GM23338 (cell line): ENCODE results near the gene LCE7A. TPM values are rescaled to one million over a fixed set of nuclear protein-coding genes. Genes with fewer than 3 reads are reported as not detected.

Source experiments
- ATAC-seq: fragments of 200-7000 bp; cut with Tn5 transposase; 3 replicates; pipeline ENCODE4 v1.9.1; 2020
- DNase-seq: peaks from one replicate; pipeline ENCODE4 v3.0.0-alpha.2; 2015; ENCODE audit warnings: low spot score
- H2AFZ ChIP-seq: fragments of 200-600 bp; sonication (generic); 2 replicates; pipeline ENCODE4 v1.8.0; 2016; ENCODE audit warnings: antibody characterized with exemption, mild to moderate bottlenecking, moderate library complexity
- H3F3A ChIP-seq: fragments of 200-600 bp; sonication (generic); replicated peaks from 2 replicates; pipeline ENCODE4 v1.8.0; 2017; ENCODE audit warnings: antibody characterized with exemption, mixed run types, low read depth
- H3K27ac ChIP-seq: fragments of 200-600 bp; sonication (generic); 2 replicates; pipeline ENCODE4 v1.6.1; 2016; ENCODE audit warnings: low read depth
- H3K27me3 ChIP-seq: fragments of 200-600 bp; sonication (generic); 2 replicates; pipeline ENCODE4 v1.8.0; 2016; ENCODE audit warnings: mild to moderate bottlenecking, mixed run types, moderate library complexity; ENCODE audit not compliant: insufficient read depth
- H3K36me3 ChIP-seq: fragments of 200-600 bp; sonication (generic); 2 replicates; pipeline ENCODE4 v1.8.0; 2016; ENCODE audit warnings: mild to moderate bottlenecking; ENCODE audit not compliant: insufficient read depth
- H3K4me1 ChIP-seq: fragments of 200-600 bp; sonication (generic); 2 replicates; pipeline ENCODE4 v1.8.0; 2016; ENCODE audit warnings: mild to moderate bottlenecking, moderate library complexity; ENCODE audit not compliant: insufficient read depth
- H3K4me2 ChIP-seq: fragments of 200-600 bp; sonication (generic); 2 replicates; pipeline ENCODE4 v1.7.1; 2017; ENCODE audit warnings: mixed run types
- H3K4me3 ChIP-seq: fragments of 200-600 bp; sonication (generic); 2 replicates; pipeline ENCODE4 v1.6.1; 2016; ENCODE audit warnings: mixed run types
- H3K79me2 ChIP-seq: fragments of 200-600 bp; sonication (generic); replicated peaks from 2 replicates; pipeline ENCODE4 v1.8.0; 2017; ENCODE audit warnings: mild to moderate bottlenecking; ENCODE audit not compliant: insufficient read depth
- H3K9me2 ChIP-seq: fragments of 200-600 bp; sonication (generic); 2 replicates; pipeline ENCODE4 v1.8.0; 2017; ENCODE audit not compliant: insufficient read depth
- H4K20me1 ChIP-seq: fragments of 200-600 bp; sonication (generic); replicated peaks from 2 replicates; pipeline ENCODE4 v1.8.0; 2017; ENCODE audit warnings: mild to moderate bottlenecking; ENCODE audit not compliant: insufficient read depth
- H3K27ac Mint-ChIP-seq: 2 replicates; pipeline ENCODE4 v1.8.0; 2020; ENCODE audit warnings: inconsistent platforms, mild to moderate bottlenecking, moderate library complexity, mixed read lengths
- H3K27me3 Mint-ChIP-seq: 3 replicates; pipeline ENCODE4 v1.8.0; 2022; ENCODE audit warnings: low read depth, mild to moderate bottlenecking, moderate library complexity, mixed read lengths, inconsistent platforms; ENCODE audit not compliant: insufficient read depth, poor library complexity
- H3K36me3 Mint-ChIP-seq: 3 replicates; pipeline ENCODE4 v1.8.0; 2021; ENCODE audit warnings: low read depth, mild to moderate bottlenecking, inconsistent platforms, moderate library complexity, mixed read lengths
- H3K4me1 Mint-ChIP-seq: 3 replicates; pipeline ENCODE4 v1.8.0; 2020; ENCODE audit warnings: mild to moderate bottlenecking, inconsistent platforms, mixed read lengths
- H3K4me3 Mint-ChIP-seq: 3 replicates; pipeline ENCODE4 v1.8.0; 2021; ENCODE audit warnings: moderate library complexity, mild to moderate bottlenecking, inconsistent platforms, mixed read lengths
- H3K9me3 Mint-ChIP-seq: 3 replicates; pipeline ENCODE4 v1.8.0; 2020; ENCODE audit warnings: moderate library complexity, mild to moderate bottlenecking, inconsistent platforms, mixed read lengths
- CREB1 ChIP-seq: fragments of 250-450 bp; sonication (Bioruptor Pico); IDR thresholded peaks from 2 replicates; pipeline ENCODE4 v1.5.0; 2020; ENCODE audit warnings: low read depth, mild to moderate bottlenecking, moderate library complexity
- CTCF ChIP-seq, 2 experiments: fragments of 200-600 bp in 1 of 2; sonication (generic) in 1 of 2; conservative IDR thresholded peaks; 2 replicates each; pipeline versions ENCODE4 v1.5.1 to v1.6.1; 2016 to 2017; ENCODE audit warnings: antibody characterized with exemption in 2 of 2, low read depth in 2 of 2, mild to moderate bottlenecking in 2 of 2, moderate library complexity in 1 of 2
- ETS1 ChIP-seq: IDR thresholded peaks from 2 replicates; pipeline ENCODE4 v1.6.1; 2016; ENCODE audit warnings: antibody characterized with exemption
- EZH2 ChIP-seq: fragments of 200-600 bp; sonication (generic); IDR thresholded peaks from one replicate; pipeline ENCODE4 v1.8.0; 2017; ENCODE audit warnings: antibody characterized with exemption, mild to moderate bottlenecking, low read depth; ENCODE audit not compliant: unreplicated experiment
- EZH2phosphoT487 ChIP-seq: fragments of 200-600 bp; sonication (generic); IDR thresholded peaks from one replicate; pipeline ENCODE4 v1.8.1; 2018; ENCODE audit warnings: antibody characterized with exemption; ENCODE audit not compliant: unreplicated experiment
- JUNB ChIP-seq: IDR thresholded peaks from one replicate; pipeline ENCODE4 v1.6.1; 2016; ENCODE audit warnings: antibody characterized with exemption; ENCODE audit not compliant: unreplicated experiment
- NANOG ChIP-seq: IDR thresholded peaks from 2 replicates; pipeline ENCODE4 v1.6.1; 2016; ENCODE audit warnings: antibody characterized with exemption, borderline replicate concordance
- POLR2AphosphoS5 ChIP-seq: IDR thresholded peaks from 2 replicates; pipeline ENCODE4 v1.6.1; 2016; ENCODE audit warnings: antibody characterized with exemption, low read depth
- REST ChIP-seq: IDR thresholded peaks from one replicate; pipeline ENCODE4 v1.6.1; 2018; ENCODE audit warnings: antibody characterized with exemption; ENCODE audit not compliant: unreplicated experiment
- STAT1 ChIP-seq: IDR thresholded peaks from one replicate; pipeline ENCODE4 v1.6.1; 2016; ENCODE audit warnings: antibody characterized with exemption; ENCODE audit not compliant: unreplicated experiment
- ZNF114 ChIP-seq: fragments of 250-450 bp; sonication (Bioruptor Pico); IDR thresholded peaks from 2 replicates; pipeline ENCODE4 v1.5.0; 2020; ENCODE audit warnings: mild to moderate bottlenecking, moderate library complexity
- ZNF331 ChIP-seq: fragments of 250-450 bp; sonication (Bioruptor Pico); IDR thresholded peaks from 2 replicates; pipeline ENCODE4 v1.5.0; 2020; ENCODE audit warnings: low read depth, mild to moderate bottlenecking, moderate library complexity
- ZNF462 ChIP-seq: fragments of 250-450 bp; sonication (Bioruptor Pico); IDR thresholded peaks from 2 replicates; pipeline ENCODE4 v1.5.0; 2020; ENCODE audit warnings: mild to moderate bottlenecking, moderate library complexity
- polyA plus RNA-seq: library from polyadenylated mRNA; unstranded; fragments of >200 nt; fragmentation: Nextera tagmentation; extraction: Ambion mirVana; gene quantifications from 2 replicates; pipeline ENCODE4 v1.2.1, GENCODE V29; 2016
- total RNA-seq: library from RNA; depleted of rRNA; stranded (reverse); fragments of >200 nt; shearing (Covaris generic); gene quantifications from 2 replicates; pipeline ENCODE4 v1.2.3, GENCODE V29; 2014

Gene LCE7A
- total and polyA plus RNA-seq, 2 experiments from 2014 or later, result not detected

GRCh38 chr1:152880907-152881306 is 21.1 kb downstream of the LCE7A start:
- no peak overlapping the region for H3K4me2 ChIP-seq
- 0 out of 2 replicates have a peak, but pooled peaks cover 9% of the 10 kb centered on the region for H3K9me2 ChIP-seq
- H3K79me2 ChIP-seq, result no peaks in the 10 kb centered on the region
- H3K36me3 Mint-ChIP-seq, result peaks cover 3% of the 10 kb centered on the region; the same call in 1 of the 3 replicates
- H3K27me3 Mint-ChIP-seq, result peaks cover 6% of the 10 kb centered on the region
- H3K9me3 Mint-ChIP-seq, result peaks cover 2% of the 10 kb centered on the region; the same call in 2 of the 3 replicates
- H3K36me3 ChIP-seq, result no peaks in the 10 kb centered on the region
- H3K4me3 ChIP-seq, result no peak overlapping the region
- no peaks in the 10 kb centered on the region for H3K27me3 ChIP-seq
- no peak overlapping the region for H3K4me3 Mint-ChIP-seq
- no peak for ATAC-seq
- TF ChIP-seq ZNF462 (CRISPR knock-in tag) (no peak), JUNB (no peak), CREB1 (CRISPR knock-in tag) (no peak), EZH2phosphoT487 (no peak), REST (no peak), POLR2AphosphoS5 (no peak), EZH2 (no peak), ZNF114 (CRISPR knock-in tag) (no peak), NANOG (no peak), ETS1 (no peak), STAT1 (no peak), ZNF331 (CRISPR knock-in tag) (no peak), CTCF (conservative IDR thresholded peaks at IDR 0.05; ENCODE audit: low read depth in 2 of 2) (no peak)
- no peaks in the 10 kb centered on the region for H3F3A ChIP-seq
- no peaks in the 10 kb centered on the region for H4K20me1 ChIP-seq
- no peak overlapping the region for H3K27ac Mint-ChIP-seq
- H3K4me1 Mint-ChIP-seq, result no peaks in the 10 kb centered on the region
- no peak for DNase-seq
- H2AFZ ChIP-seq, result no peak overlapping the region
- no peaks in the 10 kb centered on the region for H3K4me1 ChIP-seq
- H3K27ac ChIP-seq, result no peak overlapping the region
